ENCODE data around the gene ANKRD2.
"Not testable (repeated sequence)": the region's sequence is repeated elsewhere in the genome, so short reads cannot be mapped to it uniquely, and the experiment has no call there.

The ANKRD2 gene

GRCh38 chr10:97574374-97575126, 2.0 kb downstream of the ANKRD2 start:
- no peak for DNase-seq

GRCh38 chr10:97575127-97575668, 2.6 kb downstream of the ANKRD2 start:
- DNase-seq, result no peak

GRCh38 chr10:97576487-97576886, 3.9 kb downstream of the ANKRD2 start:
- not testable (repeated sequence) for DNase-seq

DNA sequence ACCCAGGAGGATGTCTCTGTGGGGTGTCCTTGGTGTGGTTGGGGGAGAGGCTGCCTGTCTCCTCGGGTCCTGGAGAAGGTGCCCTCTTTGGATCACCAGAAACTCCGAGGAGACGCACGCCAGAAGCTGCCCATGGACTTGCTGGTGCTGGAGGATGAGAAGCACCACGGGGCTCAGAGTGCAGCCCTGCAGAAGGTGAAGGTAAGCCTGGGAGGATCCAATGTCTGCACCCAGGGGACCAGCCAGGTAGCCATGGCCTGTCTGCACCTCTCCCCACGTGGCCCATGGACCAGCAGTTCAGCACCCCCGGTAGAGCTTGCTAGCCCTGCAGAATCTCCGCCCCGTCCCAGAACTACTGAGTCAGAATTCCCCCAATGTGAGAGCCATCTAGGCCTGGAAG, 5.1 kb downstream of the ANKRD2 start:
- DNase-seq, result no peak

DNA sequence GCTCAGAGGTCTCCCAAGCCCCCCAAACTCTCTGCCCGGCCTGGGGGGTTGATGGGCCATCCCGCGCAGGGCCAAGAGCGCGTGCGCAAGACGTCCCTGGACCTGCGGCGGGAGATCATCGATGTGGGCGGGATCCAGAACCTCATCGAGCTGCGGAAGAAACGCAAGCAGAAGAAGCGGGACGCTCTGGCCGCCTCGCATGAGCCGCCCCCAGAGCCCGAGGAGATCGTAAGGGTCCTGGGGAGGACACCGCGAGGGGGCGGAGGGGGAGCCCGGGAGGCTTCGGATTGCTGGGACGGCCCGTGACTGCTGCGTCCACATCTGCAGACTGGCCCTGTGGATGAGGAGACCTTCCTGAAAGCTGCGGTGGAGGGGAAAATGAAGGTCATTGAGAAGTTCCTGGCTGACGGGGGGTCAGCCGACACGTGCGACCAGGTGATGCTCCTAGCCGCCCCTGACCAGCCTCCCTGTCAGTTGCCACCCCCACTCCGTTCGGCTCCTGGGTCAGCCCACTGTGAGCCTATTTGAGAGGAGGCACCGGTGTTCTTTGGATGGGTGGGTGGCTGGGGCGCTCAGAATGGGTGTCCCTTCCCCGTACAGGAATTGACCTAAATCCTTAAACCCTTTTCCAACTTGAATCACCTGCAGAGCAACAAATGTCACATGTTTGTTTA, 5.7 kb downstream of the ANKRD2 start:
- no peak for DNase-seq

DNA sequence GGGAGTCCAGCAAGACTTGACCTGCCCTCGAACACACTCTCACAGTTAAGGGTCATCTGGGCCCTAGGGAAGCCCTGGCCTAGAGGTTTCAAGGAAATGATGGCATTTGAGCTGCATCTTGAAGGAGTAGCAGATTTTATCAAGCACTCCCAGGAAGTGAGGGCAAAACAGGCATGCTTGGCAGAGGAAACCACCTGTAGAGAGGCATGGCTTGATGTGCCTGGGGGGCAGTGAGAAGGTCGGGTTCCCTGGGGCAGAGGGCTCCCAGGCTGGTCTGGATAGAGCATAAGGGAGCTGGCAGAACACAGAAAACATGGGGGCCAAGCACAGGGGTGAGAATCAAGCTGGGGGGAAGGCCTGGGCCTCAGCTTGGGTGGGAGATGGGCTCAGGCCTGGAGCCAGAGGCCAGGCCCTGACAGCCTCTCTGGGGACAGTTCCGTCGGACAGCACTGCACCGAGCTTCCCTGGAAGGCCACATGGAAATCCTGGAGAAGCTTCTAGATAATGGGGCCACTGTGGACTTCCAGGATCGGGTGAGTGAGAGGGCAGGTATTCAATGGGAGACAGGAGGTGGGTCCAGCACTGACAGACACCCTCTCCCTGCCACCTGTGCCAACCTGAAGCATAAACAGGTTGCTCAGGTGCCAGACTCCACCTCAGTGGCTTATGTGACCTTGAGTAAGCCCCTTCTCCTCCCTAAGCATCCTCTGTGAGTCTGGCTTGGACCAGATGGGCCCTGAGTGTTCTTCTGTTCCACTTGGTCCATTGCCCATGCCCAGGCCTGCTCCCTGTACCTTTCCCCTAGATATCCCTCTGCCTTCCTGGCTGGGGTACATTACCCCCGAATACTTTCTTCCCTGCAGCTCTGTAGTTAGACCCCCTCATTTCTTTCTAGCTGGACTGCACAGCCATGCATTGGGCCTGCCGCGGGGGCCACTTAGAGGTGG, 8.1 kb downstream of the ANKRD2 start:
- DNase-seq, result no peak

- no peak for DNase-seq
Observed at GRCh38 chr10:97582169-97582568, 9.6 kb downstream of the ANKRD2 start.

DNA sequence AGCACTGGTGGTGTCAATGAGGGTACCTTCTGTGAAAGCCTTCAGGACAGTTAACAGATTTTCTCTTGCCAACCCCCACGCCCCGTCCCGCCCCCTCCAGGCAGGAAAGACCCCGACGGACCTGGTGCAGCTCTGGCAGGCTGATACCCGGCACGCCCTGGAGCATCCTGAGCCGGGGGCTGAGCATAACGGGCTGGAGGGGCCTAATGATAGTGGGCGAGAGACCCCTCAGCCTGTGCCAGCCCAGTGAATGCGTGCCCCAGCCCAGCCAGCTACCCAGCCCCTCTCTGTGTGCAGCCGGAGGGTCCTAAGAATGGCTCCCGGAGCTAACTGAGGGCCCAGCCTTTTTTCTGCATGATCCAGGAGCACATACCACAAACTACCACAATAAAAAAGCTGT, 10.9 kb downstream of the ANKRD2 start:
- no peak for DNase-seq

DNA sequence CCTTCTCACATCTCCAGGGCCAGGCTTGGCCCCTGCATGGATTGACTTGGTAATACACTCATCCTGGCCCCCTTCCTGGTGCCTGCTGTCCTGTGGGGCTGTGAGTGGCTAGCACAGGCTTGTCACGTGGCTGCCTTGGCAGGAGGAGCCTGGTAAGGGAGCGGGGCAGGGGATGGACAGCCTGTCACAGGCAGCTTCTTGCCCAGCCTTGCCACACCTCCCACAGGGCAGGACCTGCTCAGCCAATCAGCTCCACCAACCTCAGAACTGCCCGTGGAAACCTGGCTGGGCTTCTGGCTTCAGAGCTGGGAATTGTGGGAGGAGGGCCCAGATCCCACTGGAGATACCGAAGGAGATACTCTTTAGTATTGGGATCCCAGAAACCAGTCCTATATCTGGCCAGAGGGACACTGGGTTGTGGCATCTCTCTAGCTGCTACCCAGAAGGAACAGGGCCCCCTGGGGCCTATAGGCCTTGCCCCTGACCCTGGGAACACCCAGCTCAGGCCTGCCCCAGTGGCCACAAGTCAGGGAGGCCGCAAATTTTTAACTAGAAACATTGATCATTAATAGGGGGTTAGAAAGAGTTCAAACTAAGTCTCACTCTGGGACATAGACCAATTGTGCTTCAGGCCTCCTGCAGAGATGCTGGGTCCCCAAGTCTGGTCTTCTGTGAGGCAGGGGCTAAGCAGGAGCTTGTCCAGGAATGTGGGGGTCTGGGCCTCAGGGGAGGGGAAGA, 11.7 kb downstream of the ANKRD2 start, which contains the start of gene HOGA1:
TSS of gene HOGA1 (plus strand) at position 330 of the 738 bp plus-strand sequence. CDS start at position 645, 315 bp downstream.
- no peak for DNase-seq

DNA sequence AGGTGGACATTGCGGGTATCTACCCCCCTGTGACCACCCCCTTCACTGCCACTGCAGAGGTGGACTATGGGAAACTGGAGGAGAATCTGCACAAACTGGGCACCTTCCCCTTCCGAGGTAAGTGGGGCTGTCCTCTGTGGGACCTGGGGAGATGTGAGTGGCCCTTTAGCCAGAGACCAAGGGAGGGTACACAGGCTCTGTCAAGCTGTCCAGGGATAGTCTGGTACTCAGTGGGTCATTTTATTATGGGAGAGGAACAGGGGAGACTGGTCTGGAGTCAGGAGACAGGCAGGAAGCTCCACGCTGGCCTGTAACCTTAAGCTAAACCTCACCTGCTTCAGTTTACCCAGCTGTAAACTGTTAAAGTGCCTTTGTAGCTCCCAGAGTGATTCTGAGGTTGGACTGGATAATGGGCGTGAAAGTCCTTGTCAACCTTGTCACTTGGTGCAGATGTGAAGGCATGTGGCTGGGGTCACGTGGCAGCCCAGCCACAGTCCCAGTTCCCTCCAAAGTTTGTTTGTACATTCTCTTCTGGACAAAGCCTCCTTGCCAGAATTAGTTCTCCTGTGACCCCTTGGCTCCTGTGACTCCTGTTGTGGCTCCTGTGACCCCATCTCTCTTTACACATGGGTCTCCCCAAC, 12.3 kb downstream of the ANKRD2 start:
- no peak for DNase-seq

DNA sequence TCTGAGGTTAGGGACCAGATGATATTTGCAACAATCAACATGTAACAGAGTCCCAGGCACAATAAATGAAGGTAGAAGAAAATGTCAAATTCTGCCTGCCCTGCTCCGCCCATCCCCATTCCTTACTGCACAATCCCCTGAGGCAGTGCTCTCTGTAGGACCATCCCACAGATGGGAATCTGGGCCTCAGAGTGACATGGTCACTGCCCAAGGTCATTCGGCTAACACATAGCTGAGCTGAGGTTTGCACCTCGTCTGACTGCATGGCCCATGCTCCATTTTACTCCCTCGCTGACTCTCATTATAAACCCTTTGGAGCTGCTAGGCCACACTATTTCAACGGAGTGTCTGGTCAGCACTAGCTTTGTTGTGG, 12.8 kb downstream of the ANKRD2 start:
- DNase-seq, result no peak

GRCh38 chr10:97587183-97587582, 14.6 kb downstream of the ANKRD2 start:
- no peak for DNase-seq

DNA sequence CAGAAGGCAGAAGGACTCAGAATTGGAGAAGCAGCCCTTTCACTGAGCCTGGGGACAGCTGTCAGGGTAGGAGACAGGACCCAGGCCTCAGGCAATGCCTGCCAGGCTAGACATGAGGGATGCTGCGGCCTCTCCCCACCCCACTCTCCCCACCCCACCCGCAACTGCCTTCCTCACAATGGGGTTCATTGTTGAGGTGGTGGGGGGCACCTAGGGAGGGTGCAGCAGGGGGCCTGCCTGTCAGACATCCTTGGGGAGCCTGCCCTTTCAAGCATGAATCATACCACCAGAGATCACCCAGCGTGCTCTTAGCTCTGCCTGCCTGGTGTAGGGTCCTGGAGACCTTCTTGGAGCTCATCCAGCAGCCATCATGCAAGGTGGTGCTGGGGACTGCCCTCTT, 16.9 kb downstream of the ANKRD2 start, which contains the start of gene C10orf62:
TSS of gene C10orf62 (plus strand) at position 243 of the 400 bp plus-strand sequence. CDS start 177 bp downstream, outside the sequence.
- no peak for DNase-seq

DNA sequence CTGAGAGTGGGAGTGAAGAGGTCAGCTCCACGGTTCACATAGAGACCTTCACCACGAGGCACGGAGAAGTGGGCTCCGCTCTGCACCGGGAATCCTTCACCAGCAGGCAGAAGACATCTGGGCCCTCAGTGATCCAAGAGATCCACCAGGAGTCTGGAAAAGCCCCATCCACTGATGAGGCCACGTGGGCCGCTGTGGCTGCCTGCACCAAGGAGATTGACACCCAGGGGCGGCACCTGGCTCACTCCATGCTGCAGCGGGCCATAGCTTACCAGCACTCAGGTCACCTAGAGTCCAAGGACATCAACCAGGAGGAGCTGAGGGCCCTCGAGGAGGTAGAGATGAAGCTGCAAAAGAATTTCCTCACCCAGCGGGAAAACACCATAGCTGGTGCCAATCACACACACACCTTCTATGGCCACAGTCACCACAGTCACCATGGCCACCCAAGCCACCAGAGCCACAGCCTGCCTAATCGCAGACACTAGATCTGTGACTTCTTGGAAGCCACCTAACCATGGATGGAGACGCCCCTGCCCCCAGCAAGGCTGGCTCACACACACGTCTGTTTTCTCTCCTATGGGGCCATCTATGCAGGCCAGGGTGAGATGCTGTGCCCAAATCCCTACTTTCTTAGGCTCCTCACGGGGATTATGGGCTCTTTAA, 17.6 kb downstream of the ANKRD2 start:
- DNase-seq, result no peak

- DNase-seq, result no peak
Observed at GRCh38 chr10:97590748-97591495, 18.3 kb downstream of the ANKRD2 start.

- no peak for DNase-seq
Observed at GRCh38 chr10:97593421-97593820, 20.8 kb downstream of the ANKRD2 start.

DNA sequence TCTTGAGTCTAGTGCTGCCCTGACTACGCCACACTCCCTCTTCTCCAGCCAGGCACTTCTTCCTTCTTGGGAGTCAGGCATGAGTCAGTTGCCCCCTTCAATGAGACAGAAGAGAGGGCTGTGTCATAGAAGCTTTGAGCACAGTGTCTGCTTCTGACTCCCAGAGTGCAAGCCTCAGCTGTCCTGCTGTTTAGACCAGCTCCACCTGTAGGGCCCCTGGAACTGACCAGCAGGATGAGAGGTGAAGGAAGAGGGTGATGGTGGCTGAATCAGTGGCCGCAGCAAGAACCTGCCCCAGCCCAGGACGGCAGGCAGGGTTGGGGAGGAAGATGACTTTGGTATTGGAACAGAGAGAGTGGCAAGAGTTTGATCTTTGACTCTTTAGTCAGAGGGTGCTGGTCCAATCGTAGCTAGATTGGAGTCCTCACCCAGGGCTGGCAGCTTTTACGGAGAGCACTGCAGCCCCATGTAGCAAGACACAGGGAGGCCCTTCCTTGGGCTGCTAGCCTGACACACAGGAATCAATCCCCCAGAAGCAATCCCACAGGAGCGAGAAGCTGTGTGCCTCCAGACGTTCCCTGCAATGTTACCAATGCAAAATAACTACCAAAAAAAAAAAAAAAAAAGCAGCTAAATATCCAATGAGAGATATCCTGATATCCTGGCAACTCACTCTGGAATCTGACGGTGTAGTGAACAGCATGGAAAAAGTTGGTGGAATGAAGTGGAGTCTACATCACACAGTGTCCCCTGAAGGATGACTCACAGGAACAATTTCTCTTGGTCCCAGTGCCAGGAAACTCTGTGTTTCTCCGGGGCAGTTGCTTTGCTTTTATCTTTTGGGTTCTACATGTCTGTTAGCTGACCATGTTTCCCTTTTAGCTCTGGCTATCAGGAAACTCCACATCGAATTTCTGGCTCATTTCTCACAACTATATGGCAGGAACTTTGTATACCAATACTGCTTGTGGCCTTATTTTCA, 23.8 kb downstream of the ANKRD2 start:
- DNase-seq, result no peak

DNA sequence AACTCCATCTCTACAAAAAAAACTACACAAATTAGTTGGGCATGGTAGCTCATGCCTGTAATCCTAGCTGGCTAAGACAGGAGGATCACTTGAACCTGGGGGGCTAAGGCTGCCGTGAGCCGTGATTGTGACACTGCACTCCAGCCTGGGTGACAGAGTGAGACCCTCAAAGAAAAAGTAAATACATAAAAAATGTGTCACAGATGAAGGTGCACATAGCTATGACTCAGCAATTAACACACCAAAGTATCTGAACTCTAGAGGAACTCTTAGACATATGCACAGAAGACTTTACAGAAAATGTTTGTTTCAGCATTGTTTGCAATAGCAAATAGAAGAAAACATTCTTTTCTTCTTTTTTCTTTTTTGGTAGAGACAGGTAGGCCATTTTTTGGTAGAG, 25.2 kb downstream of the ANKRD2 start:
- no peak for DNase-seq

Measured in stimulated activated naive CD4-positive, alpha-beta T cell treated with Interleukin-2 at 50 U/mL for 16 hours (primary cell).